Liver (tissue), 9 donors: Measurements from ENCODE around the gene ZDHHC4. TPM values are rescaled to one million over a fixed set of nuclear protein-coding genes. Genes with fewer than 3 reads are reported as not detected.

ENCODE experiments used
- DNase-seq: peaks from one replicate; pipeline ENCODE4 v3.0.0-alpha.2; 2017; ENCODE audit warnings: low spot score
- H3K27ac ChIP-seq, 2 donors: one replicate each; pipeline ENCODE4 v1.7.0; 2013; ENCODE audit warnings: inconsistent platforms in 2 of 2, low read length in 2 of 2, control low read depth in 1 of 2, low read depth in 1 of 2, mild to moderate bottlenecking in 1 of 2
- H3K27me3 ChIP-seq, 4 donors: one replicate each; pipeline versions ENCODE4 v1.6.1 to v1.7.0; 2013; ENCODE audit warnings: low read length in 3 of 4, inconsistent platforms in 1 of 4, mild to moderate bottlenecking in 1 of 4, moderate library complexity in 1 of 4; ENCODE audit not compliant: control insufficient read depth in 4 of 4, insufficient read depth in 4 of 4
- H3K36me3 ChIP-seq, 4 donors: one replicate each; pipeline versions ENCODE4 v1.6.1 to v1.7.0; 2013; ENCODE audit warnings: low read length in 3 of 4, mild to moderate bottlenecking in 3 of 4, low read depth in 1 of 4, moderate library complexity in 1 of 4; ENCODE audit not compliant: control insufficient read depth in 4 of 4, insufficient read depth in 3 of 4
- H3K4me1 ChIP-seq, 4 donors: one replicate each; pipeline versions ENCODE4 v1.6.1 to v1.7.0; 2013; ENCODE audit warnings: low read length in 3 of 4, mild to moderate bottlenecking in 3 of 4, moderate library complexity in 1 of 4; ENCODE audit not compliant: control insufficient read depth in 4 of 4, insufficient read depth in 4 of 4
- H3K4me3 ChIP-seq, 3 donors: one replicate each; pipeline versions ENCODE4 v1.6.1 to v1.7.0; 2013; ENCODE audit warnings: low read length in 3 of 3, control low read depth in 1 of 3, low read depth in 1 of 3, mild to moderate bottlenecking in 1 of 3
- H3K9ac ChIP-seq, 2 donors: one replicate each; pipeline ENCODE4 v1.7.0; 2013; ENCODE audit warnings: low read length in 2 of 2, mild to moderate bottlenecking in 2 of 2, moderate library complexity in 2 of 2, control low read depth in 1 of 2, low read depth in 1 of 2
- H3K9me3 ChIP-seq, 4 donors: one replicate each; pipeline versions ENCODE4 v1.6.1 to v1.7.0; 2013; ENCODE audit warnings: low read length in 3 of 4; ENCODE audit not compliant: control insufficient read depth in 4 of 4
- ATF3 ChIP-seq: IDR thresholded peaks from 2 replicates; pipeline ENCODE4 v1.6.1; 2016; ENCODE audit warnings: antibody characterized with exemption
- EGR1 ChIP-seq, 2 donors: IDR thresholded peaks; 2 replicates each; pipeline ENCODE4 v1.6.1; 2016 to 2018; ENCODE audit warnings: antibody characterized with exemption in 2 of 2, low read depth in 2 of 2
- FOXA1 ChIP-seq: IDR thresholded peaks from 2 replicates; pipeline ENCODE4 v1.6.1; 2016; ENCODE audit warnings: antibody characterized with exemption
- FOXA2 ChIP-seq: IDR thresholded peaks from 2 replicates; pipeline ENCODE4 v1.6.1; 2016; ENCODE audit warnings: antibody characterized with exemption
- GABPA ChIP-seq, 2 donors: IDR thresholded peaks in 1 of 2; conservative IDR thresholded peaks in 1 of 2; 2 replicates each; pipeline ENCODE4 v1.6.1; 2016; ENCODE audit warnings: antibody characterized with exemption in 2 of 2, mild to moderate bottlenecking in 1 of 2, moderate library complexity in 1 of 2
- HNF4A ChIP-seq, 2 donors: conservative IDR thresholded peaks; 2 replicates each; pipeline ENCODE4 v1.6.1; 2016; ENCODE audit warnings: antibody characterized with exemption in 2 of 2, mild to moderate bottlenecking in 2 of 2
- HNF4G ChIP-seq: IDR thresholded peaks from 2 replicates; pipeline ENCODE4 v1.6.1; 2016; ENCODE audit warnings: antibody characterized with exemption
- JUND ChIP-seq, 2 donors: IDR thresholded peaks; 2 replicates each; pipeline ENCODE4 v1.6.1; 2016; ENCODE audit warnings: antibody characterized with exemption in 2 of 2
- NR2F2 ChIP-seq: IDR thresholded peaks from 2 replicates; pipeline ENCODE4 v1.6.1; 2016; ENCODE audit warnings: antibody characterized with exemption
- RAD21 ChIP-seq, 2 donors: IDR thresholded peaks; 2 replicates each; pipeline ENCODE4 v1.6.1; 2016; ENCODE audit warnings: antibody characterized with exemption in 2 of 2, mild to moderate bottlenecking in 2 of 2
- REST ChIP-seq: IDR thresholded peaks from 2 replicates; pipeline ENCODE4 v1.6.1; 2016; ENCODE audit warnings: antibody characterized with exemption, mild to moderate bottlenecking
- RXRA ChIP-seq, 2 donors: IDR thresholded peaks; 2 replicates each; pipeline ENCODE4 v1.6.1; 2017 to 2018; ENCODE audit warnings: antibody characterized with exemption in 2 of 2, mild to moderate bottlenecking in 1 of 2
- SP1 ChIP-seq: IDR thresholded peaks from 2 replicates; pipeline ENCODE4 v1.6.1; 2018; ENCODE audit warnings: antibody characterized with exemption, mild to moderate bottlenecking
- TAF1 ChIP-seq: conservative IDR thresholded peaks from 2 replicates; pipeline ENCODE4 v1.6.1; 2016; ENCODE audit warnings: antibody characterized with exemption, mild to moderate bottlenecking
- YY1 ChIP-seq: IDR thresholded peaks from 2 replicates; pipeline ENCODE4 v1.6.1; 2016; ENCODE audit warnings: antibody characterized with exemption, mild to moderate bottlenecking
- WGBS: extraction: QIAGEN DNeasy Blood & Tissue Kit; methylation state at CpG from one replicate; pipeline ENCODE4 v1.1.7; 2013; 5-methylcytosine and 5-hydroxymethylcytosine counted together
- polyA plus RNA-seq, 2 donors: library from polyadenylated mRNA; stranded (reverse) in 1 of 2; unstranded in 1 of 2; fragments of 200-250 nt in 1 of 2; fragments of >200 nt in 1 of 2; fragmentation: Nextera tagmentation in 1 of 2; extraction: Ambion mirVana in 1 of 2; gene quantifications; one replicate each; pipeline versions ENCODE4 v1.2.1 to v1.2.3, GENCODE V29; 2013 to 2015
- total RNA-seq, 2 donors: library from RNA; depleted of rRNA; stranded (reverse); fragments of >200 nt; gene quantifications; one replicate each; pipeline ENCODE4 v1.2.3, GENCODE V29; 2014
- TF ChIP-seq, protein P1 (sequence below): fragments of 150-350 bp; IDR thresholded peaks from 2 replicates; pipeline ENCODE4 v1.5.1; 2017; ENCODE audit warnings: improper control_type of control experiment, low read depth, low read length; ENCODE audit not compliant: missing input control
- TF ChIP-seq, protein P2 (sequence below): IDR thresholded peaks from 2 replicates; pipeline ENCODE4 v1.6.1; 2016; ENCODE audit warnings: antibody characterized with exemption
- TF ChIP-seq, protein P3 (sequence below): IDR thresholded peaks from 2 replicates; pipeline ENCODE4 v1.6.1; 2016; ENCODE audit warnings: antibody characterized with exemption
- donor health status: healthy.
- donor health status: healthy.
- donor health status: healthy.
- donor health status: healthy.
- donor health status: healthy.

ZDHHC4 gene
- total and polyA plus RNA-seq, 4 donors: 32.1 to 46.8 (median 34.9) TPM

DNA sequence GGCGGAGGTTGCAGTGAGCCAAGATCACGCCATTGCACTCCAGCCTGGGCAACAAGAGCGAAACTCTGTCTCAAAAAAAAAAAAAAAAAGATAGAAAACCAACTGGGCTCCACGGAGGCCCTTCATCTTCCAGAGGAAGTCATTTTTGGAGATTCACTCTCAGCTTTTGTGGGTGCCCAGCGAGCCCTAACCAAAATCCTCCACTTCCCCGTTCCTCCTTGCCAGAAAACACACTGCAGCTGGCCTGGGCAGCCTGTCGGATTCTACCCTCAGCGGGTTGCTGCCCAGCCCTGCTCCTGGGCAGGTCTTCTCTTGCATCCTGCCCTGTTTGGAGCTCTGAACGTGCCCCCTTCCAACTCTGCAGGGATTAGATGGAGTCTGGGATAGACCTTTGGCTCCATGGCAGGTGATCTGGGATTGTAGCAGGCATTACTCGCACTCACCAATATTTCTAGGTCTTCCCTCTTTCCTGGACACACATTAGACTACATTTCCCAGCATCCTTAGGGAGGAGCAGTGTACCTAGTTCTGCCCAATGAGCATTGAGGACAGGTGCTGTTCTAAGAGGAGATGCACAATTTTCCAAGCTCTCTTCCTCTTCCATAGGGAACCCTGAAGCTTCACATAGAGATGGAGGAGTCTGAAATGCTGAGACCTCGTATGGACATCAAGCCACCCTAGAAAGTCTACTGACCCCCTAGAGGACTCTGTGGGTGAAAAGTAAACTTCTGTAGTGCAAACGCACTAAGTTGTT, 30.6 kb upstream of the ZDHHC4 start:
- no peaks in the 10 kb centered on the region for H3K4me1 ChIP-seq
- no peaks in the 10 kb centered on the region for H3K27me3 ChIP-seq
- TF ChIP-seq, protein P1, sequence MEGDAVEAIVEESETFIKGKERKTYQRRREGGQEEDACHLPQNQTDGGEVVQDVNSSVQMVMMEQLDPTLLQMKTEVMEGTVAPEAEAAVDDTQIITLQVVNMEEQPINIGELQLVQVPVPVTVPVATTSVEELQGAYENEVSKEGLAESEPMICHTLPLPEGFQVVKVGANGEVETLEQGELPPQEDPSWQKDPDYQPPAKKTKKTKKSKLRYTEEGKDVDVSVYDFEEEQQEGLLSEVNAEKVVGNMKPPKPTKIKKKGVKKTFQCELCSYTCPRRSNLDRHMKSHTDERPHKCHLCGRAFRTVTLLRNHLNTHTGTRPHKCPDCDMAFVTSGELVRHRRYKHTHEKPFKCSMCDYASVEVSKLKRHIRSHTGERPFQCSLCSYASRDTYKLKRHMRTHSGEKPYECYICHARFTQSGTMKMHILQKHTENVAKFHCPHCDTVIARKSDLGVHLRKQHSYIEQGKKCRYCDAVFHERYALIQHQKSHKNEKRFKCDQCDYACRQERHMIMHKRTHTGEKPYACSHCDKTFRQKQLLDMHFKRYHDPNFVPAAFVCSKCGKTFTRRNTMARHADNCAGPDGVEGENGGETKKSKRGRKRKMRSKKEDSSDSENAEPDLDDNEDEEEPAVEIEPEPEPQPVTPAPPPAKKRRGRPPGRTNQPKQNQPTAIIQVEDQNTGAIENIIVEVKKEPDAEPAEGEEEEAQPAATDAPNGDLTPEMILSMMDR: no peak
- no peak for TF ChIP-seq JUND (IDR thresholded peaks at IDR 0.05)
- no peak for TF ChIP-seq ATF3
- TF ChIP-seq NR2F2: no peak
- no peak for TF ChIP-seq FOXA2
- TF ChIP-seq YY1: no peak
- no peak for TF ChIP-seq REST
- TF ChIP-seq SP1: no peak
- TF ChIP-seq GABPA (IDR thresholded peaks at IDR 0.05 in 1 of 2, conservative IDR thresholded peaks at IDR 0.05 in 1 of 2): no peak
- TF ChIP-seq, protein P2, sequence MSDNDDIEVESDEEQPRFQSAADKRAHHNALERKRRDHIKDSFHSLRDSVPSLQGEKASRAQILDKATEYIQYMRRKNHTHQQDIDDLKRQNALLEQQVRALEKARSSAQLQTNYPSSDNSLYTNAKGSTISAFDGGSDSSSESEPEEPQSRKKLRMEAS: no peak
- TF ChIP-seq, protein P3, sequence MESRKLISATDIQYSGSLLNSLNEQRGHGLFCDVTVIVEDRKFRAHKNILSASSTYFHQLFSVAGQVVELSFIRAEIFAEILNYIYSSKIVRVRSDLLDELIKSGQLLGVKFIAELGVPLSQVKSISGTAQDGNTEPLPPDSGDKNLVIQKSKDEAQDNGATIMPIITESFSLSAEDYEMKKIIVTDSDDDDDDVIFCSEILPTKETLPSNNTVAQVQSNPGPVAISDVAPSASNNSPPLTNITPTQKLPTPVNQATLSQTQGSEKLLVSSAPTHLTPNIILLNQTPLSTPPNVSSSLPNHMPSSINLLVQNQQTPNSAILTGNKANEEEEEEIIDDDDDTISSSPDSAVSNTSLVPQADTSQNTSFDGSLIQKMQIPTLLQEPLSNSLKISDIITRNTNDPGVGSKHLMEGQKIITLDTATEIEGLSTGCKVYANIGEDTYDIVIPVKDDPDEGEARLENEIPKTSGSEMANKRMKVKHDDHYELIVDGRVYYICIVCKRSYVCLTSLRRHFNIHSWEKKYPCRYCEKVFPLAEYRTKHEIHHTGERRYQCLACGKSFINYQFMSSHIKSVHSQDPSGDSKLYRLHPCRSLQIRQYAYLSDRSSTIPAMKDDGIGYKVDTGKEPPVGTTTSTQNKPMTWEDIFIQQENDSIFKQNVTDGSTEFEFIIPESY: no peak
- TF ChIP-seq RAD21 (IDR thresholded peaks at IDR 0.05): no peak
- no peak for TF ChIP-seq HNF4G
- TF ChIP-seq EGR1 (IDR thresholded peaks at IDR 0.05; ENCODE audit: low read depth in 2 of 2): no peak
- no peak for TF ChIP-seq FOXA1
- TF ChIP-seq RXRA (IDR thresholded peaks at IDR 0.05): no peak
- no peak for TF ChIP-seq HNF4A (conservative IDR thresholded peaks at IDR 0.05)
- no peak for TF ChIP-seq TAF1
- H3K9ac ChIP-seq: no peak overlapping the region
- H3K27ac ChIP-seq: no peak overlapping the region
- no peaks in the 10 kb centered on the region for H3K9me3 ChIP-seq
- no peak for DNase-seq
- WGBS: 76% methylated on average over 11 of the region's 12 CpGs
- no peak overlapping the region for H3K4me3 ChIP-seq
- no peaks in the 10 kb centered on the region for H3K36me3 ChIP-seq
